HG03439 (cell line): ENCODE results near the gene KCNMA1.

ENCODE experiments used
- ATAC-seq: cut with Tn5 transposase; IDR thresholded peaks from one replicate; pipeline ENCODE4 v1.9.1; 2021; ENCODE audit warnings: mild to moderate bottlenecking, moderate library complexity; ENCODE audit not compliant: unreplicated experiment

Gene KCNMA1

DNA sequence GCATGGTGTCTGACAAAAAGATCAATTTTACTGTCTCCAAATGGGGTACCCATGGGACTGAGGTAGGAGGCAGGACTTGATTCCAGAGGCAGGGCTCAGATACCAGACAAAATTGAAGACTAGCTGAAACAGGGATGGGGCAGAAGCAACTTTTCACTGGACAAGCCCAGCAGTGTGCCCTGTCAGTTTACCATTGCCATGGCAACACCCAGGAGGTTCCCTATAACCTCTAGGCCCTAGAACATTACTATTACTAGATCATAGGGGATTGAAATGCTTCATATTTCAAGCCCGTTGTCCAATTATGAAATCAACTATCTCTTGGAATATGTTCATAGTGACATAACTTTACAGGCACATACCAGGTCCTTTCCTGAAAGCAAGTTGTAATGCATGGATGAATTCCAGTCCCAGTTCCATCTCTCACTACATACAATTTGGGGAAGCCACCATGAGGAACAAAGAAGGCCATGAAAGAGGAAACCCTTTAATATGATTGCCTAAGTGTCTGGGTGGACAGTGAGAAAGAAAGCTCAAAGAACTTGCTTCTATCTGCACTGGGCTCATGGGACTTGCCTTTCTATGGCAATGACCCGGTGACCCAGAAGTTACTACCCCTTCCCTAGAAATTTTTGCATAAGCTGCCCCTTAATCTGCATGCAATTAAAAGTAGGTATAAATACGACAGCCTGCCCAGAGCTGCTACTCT is 557.9 kb downstream of the KCNMA1 start:
- no peak for ATAC-seq

DNA sequence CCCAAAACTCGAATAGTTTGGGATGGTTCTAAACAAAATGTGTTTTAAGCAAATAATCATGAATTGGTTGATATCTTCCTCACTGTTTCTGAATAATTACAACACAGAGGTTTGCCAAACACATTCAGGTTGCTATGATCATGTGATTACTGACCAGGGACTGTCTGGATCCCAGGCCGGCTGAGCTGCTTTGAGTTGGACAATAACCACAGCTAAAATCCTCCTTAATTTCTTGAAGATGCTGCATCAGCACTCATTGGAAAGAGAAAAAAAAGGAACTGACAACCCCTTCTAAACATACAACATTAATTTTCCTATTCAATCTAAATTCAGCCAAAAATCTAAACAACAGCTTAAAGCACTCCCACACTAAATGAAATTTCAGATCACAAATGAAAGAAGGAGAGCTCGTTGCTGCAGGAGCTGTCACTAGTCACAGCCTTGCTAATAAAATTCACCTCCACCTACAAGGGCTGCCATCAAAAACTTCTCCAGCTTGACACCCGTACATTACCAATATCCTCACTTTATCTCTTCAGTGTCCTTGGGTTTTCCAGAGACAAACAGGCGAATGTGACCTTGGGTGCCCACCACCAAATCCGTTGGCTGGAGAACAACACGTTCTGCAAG is 560.2 kb downstream of the KCNMA1 start:
- no peak for ATAC-seq

- ATAC-seq = no peak
Observed at GRCh38 chr10:77075926-77076325, 561.7 kb downstream of the KCNMA1 start.

DNA sequence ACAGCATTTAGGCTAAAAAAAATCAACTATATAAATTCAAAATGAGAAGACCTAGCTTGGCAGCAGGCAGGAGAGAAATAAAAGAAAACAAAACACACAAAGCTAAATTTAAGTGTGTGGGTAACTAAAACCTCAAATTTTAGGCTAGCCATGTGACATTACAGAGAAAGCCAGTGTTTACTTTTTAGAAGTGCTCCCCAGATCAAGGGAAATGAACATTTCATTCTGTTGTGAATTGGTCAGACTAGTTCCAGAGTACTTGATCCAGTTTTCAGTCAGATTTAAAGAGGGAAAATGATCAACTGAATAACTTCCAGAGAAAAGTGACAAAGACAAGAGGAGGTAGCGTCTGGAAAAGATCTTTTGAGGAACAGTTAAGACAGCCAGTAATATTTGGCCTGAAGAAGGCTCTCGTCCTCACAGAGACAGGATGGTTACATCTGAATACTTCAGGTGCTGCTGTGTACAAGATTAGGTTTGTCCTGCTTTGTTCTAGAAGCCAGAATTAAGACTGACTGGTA is 563.4 kb downstream of the KCNMA1 start:
- no peak for ATAC-seq

GRCh38 chr10:77073663-77073960 is 564.0 kb downstream of the KCNMA1 start:
- ATAC-seq = no peak

GRCh38 chr10:77072836-77073662 is 564.6 kb downstream of the KCNMA1 start:
- ATAC-seq = no peak

DNA sequence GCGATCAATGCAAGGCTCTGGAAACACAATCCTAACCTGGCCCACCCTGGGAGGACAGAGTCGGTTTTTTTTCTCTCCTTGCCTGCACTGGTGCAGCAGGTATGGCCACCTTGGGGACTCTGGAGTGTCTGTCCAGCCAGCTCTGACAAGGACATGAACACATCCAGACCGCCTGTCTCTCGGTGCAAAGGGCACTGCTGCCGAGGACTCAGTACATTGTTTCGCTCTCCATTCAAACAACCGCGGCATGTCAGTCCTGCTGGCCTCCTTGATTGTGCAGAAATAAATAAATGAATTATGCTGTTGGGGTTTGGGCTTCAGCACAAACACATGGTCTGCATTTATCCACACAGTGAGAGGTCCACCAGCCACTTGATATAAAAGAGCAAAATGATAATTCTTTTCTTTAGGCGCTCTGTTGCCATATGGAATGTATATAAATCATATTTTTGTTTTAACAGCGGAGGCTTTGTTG is 565.2 kb downstream of the KCNMA1 start:
- ATAC-seq = no peak

DNA sequence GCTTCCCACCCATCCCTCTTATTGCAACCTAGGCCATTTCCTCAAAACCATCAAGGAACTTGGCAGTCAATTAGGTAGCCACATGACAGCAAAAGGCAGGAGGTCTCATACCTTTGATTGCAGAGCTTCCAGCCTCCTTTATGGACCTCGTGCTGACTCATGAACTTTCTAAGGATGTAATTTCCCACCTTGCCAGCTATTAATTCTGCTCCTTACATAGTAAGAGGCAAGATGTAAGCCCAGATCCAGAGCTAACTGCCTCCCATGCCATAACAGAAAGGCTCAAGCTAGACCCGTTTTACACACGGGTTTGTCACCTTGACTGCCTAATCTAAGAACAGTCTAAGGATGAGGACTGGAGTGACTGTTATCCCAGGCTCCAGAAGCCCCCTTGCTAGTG is 565.7 kb downstream of the KCNMA1 start:
- no peak for ATAC-seq

DNA sequence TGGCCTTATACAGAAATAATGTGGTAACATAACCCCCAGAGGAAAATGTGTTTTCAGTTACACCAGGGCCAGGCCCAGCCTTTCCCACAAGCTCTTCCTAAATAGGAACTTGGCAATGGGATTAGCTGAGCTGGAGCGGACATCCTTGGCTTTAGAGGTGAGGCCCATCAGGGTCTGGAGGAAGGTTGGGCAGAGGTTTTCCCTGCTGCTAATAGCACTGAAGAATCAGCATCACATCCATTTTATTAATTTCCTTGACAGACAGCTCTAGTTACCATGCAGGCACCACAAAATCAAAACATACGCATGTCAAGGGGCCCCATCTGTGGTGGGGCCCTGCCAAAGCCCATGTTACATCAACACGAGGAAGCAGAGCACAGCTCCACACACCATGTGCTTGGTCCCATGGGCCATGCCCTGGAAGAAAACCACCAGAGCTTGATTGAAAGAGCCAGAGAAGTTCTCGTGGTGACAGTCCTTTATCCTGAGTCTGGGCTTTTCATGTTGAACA is 566.6 kb downstream of the KCNMA1 start:
- ATAC-seq = no peak

GRCh38 chr10:77070346-77070745 is 567.3 kb downstream of the KCNMA1 start:
- ATAC-seq = no peak

- no peak for ATAC-seq
Observed at GRCh38 chr10:77068969-77069368, 568.6 kb downstream of the KCNMA1 start.

DNA sequence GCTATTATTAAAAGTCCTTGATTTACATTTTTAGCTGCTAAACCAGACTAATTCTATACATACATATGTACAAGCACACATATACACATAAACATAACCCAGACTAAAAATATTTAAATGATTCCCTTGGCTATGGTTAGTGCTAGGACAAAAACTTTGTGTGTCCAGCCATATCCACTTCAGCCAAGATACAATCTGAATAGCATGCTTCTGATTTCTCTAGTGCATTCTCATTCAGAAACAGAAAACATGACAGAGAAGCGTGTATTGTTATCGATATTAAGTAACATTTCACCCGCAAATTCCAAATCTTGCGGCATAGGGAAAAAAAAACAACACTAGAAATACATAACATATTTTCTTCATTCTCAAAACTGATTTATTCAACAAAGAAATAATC is 569.3 kb downstream of the KCNMA1 start:
- no peak for ATAC-seq

DNA sequence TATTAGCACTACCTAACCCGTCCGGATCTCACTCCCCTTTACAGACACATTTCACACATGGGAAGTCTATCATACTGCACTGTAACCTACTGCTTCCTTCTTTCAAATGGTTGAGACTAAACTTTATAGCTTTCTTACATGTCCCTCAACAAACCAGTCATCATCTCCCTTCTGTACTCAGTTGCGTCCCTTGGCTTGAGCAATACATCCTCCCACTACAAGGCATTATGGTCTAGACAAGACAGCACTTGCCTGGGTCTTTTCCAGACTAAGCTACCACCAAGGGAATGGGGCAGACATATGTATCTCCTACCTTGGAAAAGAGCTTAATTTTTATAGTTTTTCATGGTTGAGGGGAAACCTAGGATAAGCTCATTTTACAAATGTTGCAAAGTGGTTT is 575.2 kb downstream of the KCNMA1 start:
- ATAC-seq = no peak

DNA sequence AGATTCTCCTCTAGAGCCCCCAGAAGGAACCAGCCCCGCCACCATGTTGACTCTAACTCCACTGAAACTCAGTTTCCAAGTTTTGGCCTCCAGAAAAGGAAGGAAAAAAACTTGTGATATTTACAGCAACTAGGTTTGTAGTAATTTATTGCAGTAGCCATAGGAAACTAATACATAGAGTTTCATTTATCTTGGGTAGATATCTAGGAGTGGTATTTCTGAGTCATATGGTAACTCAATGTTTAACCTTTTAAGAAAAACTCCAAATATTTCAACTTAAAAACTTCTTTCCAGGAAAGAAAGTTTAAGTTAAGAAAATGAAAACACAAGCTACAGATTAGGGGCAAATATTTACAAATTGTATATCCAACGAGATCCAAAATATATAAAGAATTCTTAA is 576.7 kb downstream of the KCNMA1 start:
- ATAC-seq = no peak

DNA sequence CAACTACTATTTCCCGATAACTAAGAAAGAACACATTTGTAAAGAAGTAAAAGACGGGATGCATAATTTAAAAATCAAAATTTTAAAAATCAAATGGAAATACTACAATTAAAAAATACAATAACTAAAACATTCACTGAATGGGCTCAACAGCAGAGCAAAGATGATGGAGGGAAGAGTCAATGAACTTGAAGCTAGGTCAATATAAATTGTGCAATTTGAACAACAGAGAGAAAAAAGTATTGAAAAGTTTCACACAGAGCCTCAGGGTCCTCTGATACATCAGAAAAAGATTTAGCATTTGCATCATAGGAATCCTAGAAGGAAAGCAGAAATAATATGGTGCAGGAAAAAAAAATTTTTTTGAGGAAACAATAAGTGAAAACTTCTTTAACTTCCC is 581.0 kb downstream of the KCNMA1 start:
- ATAC-seq = no peak

- ATAC-seq = no peak
Observed at GRCh38 chr10:77052593-77052992, 585.0 kb downstream of the KCNMA1 start.

DNA sequence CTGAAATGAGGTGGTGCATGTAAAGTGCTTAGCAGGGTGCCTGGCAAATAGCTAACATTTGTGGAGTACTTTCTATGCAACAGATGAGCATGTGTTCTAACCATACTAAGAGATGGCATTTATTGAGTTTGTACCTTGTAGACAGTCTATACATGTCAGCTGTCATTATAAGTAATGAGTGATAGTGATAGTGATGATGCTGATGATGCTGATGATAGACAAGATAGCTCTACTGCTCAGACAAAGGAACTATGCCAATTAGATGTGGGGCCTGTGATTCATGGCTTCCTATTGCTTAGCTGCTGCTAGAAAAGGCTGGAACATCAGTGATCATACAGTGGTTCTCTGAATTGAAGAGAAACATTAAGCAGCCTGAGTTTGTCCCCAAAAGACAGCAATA is 585.8 kb downstream of the KCNMA1 start:
- ATAC-seq = no peak

DNA sequence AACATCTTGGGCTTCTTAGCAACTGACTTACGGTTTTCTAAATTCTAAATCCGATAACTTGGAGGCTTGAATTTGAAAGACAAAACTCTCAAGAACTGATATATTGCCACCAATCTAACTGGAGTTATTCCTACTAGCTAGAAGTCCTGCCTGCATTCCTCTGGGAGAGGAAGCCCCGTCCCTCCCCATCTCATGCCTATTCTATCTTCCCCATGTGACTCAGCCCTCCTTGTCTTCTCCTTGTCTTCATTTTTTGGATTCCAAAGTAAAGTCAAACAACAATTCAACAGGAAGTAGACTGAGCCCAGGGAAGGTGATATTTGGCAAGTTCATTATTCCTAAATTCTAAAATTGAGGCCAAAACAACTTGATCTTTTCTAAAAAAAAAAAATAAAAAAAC is 587.7 kb downstream of the KCNMA1 start:
- ATAC-seq = no peak

GRCh38 chr10:77049146-77049545 is 588.5 kb downstream of the KCNMA1 start:
- no peak for ATAC-seq

GRCh38 chr10:77045085-77045484 is 592.5 kb downstream of the KCNMA1 start:
- no peak for ATAC-seq

DNA sequence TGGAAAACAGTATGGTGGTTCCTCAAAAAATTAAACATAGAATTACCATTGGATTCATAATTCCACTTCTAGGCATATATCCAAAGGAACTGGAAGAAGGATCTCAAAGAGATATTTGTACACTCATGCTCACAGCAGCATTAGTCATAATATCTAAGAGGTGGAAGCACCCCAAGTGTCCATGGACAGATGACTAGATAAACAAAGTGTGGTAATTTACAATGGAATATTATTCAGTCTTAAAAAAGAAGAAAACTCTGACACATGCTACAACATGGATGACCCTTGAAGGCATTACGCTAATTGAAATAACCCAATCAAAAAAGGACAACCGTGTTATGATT is 594.2 kb downstream of the KCNMA1 start:
- ATAC-seq = no peak
